K562 treated with DMSO at 1 percent for 4 hours (cell line): ENCODE results near the gene EFCC1. TPM values are rescaled to one million over a fixed set of nuclear protein-coding genes. Genes with fewer than 3 reads are reported as not detected.

ENCODE experiments used
- total RNA-seq: library from RNA; unstranded; fragments of 300-600 nt; gene quantifications from 2 replicates; pipeline ENCODE4 v1.2.3, GENCODE V29; 2022; ENCODE audit not compliant: insufficient read depth

EFCC1 gene, protein sequence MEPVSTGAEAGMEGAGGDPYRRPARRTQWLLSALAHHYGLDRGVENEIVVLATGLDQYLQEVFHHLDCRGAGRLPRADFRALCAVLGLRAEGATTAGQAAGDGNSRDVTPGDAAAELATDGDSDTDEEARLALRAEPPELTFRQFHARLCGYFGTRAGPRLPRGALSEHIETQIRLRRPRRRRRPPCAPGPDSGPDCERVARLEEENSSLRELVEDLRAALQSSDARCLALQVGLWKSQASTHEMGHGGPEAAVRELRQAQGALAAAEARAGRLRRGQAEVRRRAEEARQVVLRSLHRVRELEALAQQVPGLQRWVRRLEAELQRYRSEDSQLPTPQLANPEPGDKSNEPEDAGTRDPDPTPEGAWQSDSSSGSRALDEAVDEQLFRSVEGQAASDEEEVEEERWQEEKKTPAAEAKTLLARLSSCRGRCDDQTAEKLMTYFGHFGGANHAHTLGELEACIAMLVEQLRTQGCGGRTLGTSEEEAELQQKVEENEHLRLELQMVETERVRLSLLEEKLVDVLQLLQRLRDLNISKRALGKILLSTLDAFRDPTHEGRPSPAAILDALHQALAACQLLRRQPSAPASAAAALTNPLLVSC
- not detected in 2 replicates for total RNA-seq

DNA sequence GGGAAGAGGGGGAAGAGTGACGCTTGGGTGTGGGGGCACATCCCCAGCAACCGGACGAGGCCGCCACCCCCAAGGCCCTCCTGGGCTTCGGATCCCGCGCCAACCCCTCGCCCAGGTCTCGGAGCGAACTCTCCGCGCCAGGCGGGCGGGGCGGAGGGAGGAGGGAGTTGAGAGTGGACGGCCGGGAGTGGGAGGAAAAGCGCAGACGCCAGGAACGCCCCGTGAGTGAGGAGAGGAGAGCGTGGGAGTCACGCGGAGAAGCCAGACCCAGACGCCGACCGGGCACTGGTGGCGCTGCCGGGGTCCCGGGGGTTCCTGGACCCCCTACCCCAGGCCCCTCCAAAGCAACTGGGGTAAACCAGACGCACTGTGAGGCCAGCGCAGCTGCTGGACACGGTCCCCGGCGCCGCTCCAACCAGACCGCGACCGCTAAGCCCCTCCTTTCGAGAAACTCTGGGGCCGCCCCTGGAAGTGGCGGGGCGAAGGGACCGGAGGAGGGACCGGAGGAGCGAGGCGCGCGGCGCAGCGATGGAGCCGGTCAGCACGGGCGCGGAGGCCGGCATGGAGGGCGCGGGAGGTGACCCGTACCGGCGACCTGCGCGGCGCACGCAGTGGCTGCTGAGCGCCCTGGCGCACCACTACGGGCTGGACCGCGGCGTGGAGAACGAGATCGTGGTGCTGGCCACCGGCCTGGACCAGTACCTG lies at the start of gene EFCC1:
Gene EFCC1, plus strand, starts transcription at position 204 of the 705 bp plus-strand sequence. Its CDS starts 325 bp downstream, at position 529.

DNA sequence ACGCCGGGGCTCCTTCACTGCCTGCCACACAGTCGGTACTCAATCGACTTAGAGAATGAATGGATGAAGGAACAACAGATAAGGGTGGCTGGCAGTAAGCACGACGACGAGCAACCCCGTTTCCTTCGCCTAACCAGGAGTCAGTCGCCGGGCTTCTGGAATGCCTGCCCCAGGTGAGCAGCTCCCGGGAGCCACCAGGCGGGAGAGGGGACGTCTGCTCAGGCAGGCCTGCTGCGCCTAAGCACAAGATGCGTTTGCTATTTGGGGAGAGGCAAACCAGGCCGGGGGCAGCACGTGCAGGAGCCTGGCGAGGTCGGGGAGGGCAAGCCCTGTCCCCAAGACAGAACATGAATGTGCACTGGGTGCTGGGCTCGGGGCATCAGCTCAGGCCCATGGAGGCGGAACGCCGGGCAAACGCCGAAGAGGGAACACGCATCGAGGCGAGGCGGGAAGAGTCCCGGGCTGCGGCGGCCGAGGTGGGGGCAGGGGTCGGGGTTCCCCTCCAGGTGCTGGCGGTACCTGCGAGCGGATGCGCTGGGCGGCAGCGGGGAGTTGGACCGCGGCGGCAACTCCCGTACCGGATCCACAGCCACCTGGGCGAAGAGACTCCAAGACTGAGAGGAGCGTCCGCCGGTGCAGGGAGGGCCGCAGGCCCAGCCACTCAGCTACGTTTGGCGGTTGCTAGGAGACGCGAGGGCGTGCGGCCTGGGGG lies 7.5 kb upstream of the EFCC1 start, which contains the start of gene CFAP92:
Gene CFAP92, minus strand, starts transcription at position 616 of the 712 bp plus-strand sequence. CDS start 772 bp downstream, outside the sequence.

DNA sequence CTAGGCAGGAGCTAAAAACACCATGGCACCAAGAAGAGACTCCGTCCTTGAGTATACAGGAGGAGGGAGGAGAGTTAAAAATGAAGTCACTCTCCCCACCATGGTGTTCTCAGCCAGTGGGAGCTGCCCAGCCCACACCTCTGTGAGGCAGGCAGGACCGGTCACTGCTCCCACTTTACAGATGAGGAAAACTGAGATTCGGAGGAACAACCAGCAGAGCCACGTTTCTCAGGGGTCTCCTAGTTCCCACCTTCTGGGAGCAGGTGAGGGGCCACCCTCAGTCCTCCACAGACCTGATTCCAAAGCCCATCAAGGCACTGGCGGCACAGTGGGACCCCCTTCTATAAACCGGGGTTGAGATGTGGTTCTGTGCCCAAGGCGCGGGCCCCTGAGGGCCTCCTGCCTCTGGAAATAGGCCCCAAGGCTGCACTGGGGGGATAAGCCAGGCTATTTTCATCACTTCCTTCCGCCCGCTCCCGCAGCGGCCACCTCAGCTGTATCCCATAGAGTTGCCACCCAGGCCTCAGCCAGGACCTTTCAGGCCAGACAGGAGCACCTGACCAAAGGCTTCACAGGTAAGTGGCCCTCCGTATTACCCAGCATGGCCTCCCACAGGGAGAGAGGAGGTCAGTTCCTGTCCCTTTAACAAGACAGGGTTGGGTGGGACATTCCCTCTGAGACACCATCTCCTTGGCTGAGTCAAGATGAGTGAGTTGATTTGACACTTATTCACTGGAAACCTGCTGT lies 59.3 kb downstream of the EFCC1 start, which contains the start of gene GP9:
Gene GP9, plus strand, starts transcription at position 504 of the 747 bp plus-strand sequence. CDS start 961 bp downstream, outside the sequence.

Other genes starting within 250 kb of the EFCC1 start
- 13.5 and 15.9 TPM in 2 replicates for gene ACAD9, start 121.7 kb upstream of the EFCC1 start, total RNA-seq
- not detected in 2 replicates for gene CFAP92, start 7.2 kb upstream of the EFCC1 start, total RNA-seq
- not detected in 2 replicates for gene GP9, start 59.5 kb downstream of the EFCC1 start, total RNA-seq
- 12.8 and 13.4 TPM in 2 replicates for gene RAB43, start 120.5 kb downstream of the EFCC1 start, total RNA-seq
- gene ISY1, start 159.8 kb downstream of the EFCC1 start, total RNA-seq: 23.0 and 27.7 TPM in 2 replicates
- gene CNBP, start 182.6 kb downstream of the EFCC1 start, total RNA-seq: 279 and 299 TPM in 2 replicates
- 111 and 124 TPM in 2 replicates for gene COPG1, start 248.3 kb downstream of the EFCC1 start, total RNA-seq